HG03103 (cell line): Measurements from ENCODE around the gene PATL2.
"Not testable (repeated sequence)": the region's sequence is repeated elsewhere in the genome, so short reads cannot be mapped to it uniquely, and the experiment has no call there.

Source experiments
- ATAC-seq: cut with Tn5 transposase; IDR thresholded peaks from one replicate; pipeline ENCODE4 v1.9.1; 2021; ENCODE audit warnings: low read depth; ENCODE audit not compliant: unreplicated experiment

The PATL2 gene

DNA sequence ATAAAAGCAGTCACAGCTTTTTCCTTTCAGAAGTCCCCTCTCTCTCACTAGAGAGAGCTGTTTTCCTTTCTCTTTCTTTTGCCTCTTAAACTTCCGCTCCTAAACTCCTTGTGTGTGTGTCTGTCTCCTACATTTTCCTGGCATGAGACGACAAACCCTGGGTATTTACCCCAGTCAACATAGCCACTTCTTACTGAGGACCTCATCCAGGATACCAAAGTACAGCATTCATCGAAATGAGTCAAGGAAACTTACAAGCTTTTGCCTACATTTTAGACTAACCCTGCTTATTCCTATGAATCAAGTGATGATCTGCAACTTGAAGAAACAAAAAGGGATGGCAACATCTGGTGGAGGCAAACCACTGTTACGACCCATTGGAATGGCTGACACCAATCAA lies 16.7 kb downstream of the PATL2 start:
- ATAC-seq, result no peak

GRCh38 chr15:44692659-44693058 lies 18.5 kb downstream of the PATL2 start:
- ATAC-seq, result no peak

DNA sequence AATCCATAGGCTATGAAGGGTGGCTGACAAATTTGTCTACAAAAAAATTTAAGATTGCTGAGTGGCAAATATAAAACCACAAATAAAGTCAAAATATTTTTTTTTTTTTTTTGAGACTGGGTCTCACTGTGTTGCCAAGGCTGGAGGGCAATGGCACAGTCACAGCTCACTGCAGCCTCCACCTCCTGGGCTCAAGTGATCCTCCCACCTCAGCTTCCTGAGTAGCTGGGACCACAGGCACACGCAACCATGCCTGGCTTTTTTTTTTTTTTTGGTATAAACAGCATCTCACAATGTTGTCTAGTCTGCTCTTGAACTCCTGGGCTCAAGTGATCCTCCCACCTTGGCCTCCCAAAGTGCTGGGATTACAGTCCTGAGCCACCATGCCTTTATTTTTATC lies 20.9 kb downstream of the PATL2 start:
- ATAC-seq, result not testable (repeated sequence)

GRCh38 chr15:44689318-44689717 lies 21.8 kb downstream of the PATL2 start:
- not testable (repeated sequence) for ATAC-seq

- not testable (repeated sequence) for ATAC-seq
Measured at GRCh38 chr15:44682809-44683682, 28.1 kb downstream of the PATL2 start.

GRCh38 chr15:44682211-44682610 lies 28.9 kb downstream of the PATL2 start:
- no peak for ATAC-seq

- no peak for ATAC-seq
Measured at GRCh38 chr15:44676676-44677075, 34.4 kb downstream of the PATL2 start.

DNA sequence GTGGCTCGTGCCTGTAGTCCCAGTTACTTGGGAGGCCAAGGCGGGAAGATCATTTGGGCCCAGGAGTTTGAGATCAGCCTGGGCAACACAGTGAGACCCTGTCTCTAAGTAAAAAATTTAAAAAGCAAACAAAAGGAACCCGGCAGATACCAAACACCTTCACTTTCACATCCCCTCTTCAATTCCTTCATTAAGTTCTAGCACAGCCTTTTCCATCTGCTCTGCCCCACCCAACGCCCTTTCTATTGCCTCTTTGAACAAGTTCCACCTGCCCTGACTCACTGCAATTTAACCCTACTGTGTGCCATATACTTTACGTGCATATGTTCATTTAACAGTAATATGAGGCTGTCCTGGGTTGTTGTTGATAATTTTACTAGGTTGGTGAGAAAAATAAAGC lies 35.2 kb downstream of the PATL2 start:
- no peak for ATAC-seq

DNA sequence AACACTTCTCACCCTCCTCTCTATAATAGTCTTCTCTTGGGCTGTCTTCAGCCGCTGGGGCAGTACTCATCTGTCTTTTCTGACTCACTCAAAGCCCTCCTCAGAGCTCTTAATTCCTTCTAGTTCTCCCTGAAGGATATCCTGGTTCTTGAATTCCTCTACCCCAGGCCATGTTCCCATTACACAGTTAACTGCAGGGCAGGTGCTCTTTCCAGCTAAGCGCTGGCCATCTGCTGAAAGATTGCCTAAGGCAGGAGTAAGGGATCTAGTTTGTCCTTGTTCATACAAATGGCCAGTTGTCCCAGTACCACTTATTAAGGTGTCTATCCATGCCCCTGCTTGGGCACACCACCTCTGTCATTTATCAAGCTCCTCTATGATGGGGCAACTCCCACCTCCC lies 37.5 kb downstream of the PATL2 start:
- ATAC-seq, result no peak

DNA sequence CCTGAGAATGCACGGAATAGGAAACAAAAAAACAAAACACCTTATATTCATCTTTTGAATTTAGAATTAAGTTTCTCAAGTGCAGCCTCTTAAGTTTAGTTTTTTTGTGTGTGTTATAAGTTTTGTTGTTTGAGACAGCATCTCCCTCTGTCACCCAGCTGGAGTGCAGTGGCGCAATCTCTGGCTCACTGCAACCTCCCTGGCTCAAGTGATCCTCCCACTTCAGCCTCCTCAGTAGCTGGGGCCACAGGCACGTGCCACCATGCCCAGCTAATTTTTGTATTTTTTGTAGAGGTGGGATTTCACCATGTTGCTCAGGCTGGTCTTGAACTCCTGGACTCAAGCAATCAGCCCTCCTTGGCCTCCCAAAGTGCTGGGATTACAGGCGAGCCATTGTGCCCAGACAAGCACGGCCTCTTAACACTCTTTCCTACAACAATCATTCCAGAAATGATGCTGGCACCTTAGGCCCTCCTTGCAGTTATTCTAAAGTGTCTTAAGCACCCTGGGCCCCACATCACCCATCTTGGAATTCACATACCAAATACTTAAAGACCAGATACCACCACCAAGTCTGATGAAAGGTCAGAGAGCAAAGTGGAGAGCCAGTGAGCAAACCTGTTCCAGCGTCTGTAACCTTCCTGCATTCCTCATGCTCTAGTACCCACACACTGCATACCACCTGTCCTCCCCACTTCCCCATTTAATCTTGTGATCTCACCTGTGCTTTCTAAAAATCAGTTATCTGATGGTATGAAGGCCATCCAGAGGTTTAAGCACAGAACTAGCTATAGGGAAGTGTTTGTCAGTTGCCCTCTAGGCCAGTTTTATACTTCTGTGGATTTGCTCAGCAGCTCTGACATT lies 40.8 kb downstream of the PATL2 start:
- no peak for ATAC-seq

DNA sequence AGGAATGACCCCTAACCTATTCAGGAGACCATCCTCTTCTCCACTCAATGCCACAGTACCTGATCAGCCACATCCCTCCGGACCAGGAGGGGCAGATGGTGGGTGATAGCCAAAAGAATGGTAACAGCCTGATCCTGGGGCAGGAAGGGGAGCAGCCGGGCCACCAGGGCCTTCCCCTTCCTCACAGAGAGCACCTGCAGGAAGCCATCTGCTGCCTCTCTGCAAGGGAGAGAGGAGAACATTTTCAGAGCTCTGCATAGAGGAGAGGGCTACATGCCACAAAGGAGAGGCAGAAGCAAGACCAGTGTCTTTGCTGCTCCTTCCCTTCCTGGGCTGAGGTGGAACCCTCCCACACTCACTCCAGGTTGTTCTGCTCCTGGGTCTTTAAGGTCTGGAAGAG lies 42.2 kb downstream of the PATL2 start:
- no peak for ATAC-seq

DNA sequence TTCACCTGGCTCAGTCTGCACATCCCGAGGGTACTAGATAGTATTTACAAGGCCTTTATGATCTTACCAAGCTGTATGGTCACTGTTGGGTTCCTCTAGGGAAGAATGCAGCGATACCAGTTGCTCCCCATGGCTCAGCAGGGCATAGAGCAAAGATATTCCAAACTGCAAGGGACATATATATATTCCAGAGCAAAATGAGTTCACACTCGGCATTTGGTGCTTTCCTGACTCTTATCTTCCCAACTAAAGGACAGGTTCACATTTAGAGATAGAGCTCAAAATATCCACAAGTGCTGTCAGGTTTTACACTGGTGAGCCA lies 44.1 kb downstream of the PATL2 start:
- no peak for ATAC-seq

GRCh38 chr15:44666210-44667038 lies 44.7 kb downstream of the PATL2 start:
- no peak for ATAC-seq

GRCh38 chr15:44663410-44664308 lies 47.5 kb downstream of the PATL2 start, which contains the start of gene SPG11:
SPG11 (minus strand) TSS chr15:44663662; CDS start chr15:44663647, 15 bp downstream.
- peak; percentile 68 for ATAC-seq

GRCh38 chr15:44662478-44663409 lies 48.4 kb downstream of the PATL2 start:
- peak; percentile 40 for ATAC-seq

DNA sequence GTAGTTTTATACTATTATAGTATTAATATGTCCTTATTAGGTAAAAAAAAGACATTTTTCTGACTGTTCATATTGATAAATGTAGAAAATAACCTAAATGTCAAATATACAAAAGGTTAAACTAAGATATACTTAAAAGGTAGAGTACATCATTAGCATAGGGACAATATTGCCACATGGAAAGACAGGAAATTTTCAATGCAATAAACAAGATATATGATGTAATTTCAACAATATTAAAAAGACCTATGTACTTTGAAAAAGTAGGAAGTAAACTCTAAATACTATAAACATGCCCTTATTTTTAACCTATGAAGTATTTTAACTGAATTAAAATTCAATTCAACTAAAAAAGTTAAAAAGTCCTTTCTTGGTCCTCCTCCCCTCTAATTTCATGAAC lies 49.5 kb downstream of the PATL2 start:
- ATAC-seq, result no peak

- ATAC-seq, result no peak
Measured at GRCh38 chr15:44659056-44659455, 52.1 kb downstream of the PATL2 start.

DNA sequence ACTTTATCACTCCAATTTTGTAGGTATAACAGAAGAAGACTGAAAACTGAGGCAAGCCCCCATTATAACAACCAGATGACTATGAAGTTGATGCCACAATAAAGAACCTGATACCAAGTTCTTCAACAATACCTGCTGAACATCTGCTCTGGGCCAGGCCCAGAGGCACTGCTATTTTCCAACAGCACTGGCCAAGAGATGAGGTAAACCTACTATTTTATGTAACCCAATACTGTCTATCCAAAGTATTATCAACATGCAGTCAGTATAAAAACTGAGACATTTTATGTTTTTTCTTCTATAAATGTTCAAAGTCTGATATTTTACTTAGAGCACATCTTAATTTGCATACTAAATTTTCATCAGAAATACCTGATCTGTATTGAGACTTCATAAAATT lies 53.7 kb downstream of the PATL2 start:
- no peak for ATAC-seq

DNA sequence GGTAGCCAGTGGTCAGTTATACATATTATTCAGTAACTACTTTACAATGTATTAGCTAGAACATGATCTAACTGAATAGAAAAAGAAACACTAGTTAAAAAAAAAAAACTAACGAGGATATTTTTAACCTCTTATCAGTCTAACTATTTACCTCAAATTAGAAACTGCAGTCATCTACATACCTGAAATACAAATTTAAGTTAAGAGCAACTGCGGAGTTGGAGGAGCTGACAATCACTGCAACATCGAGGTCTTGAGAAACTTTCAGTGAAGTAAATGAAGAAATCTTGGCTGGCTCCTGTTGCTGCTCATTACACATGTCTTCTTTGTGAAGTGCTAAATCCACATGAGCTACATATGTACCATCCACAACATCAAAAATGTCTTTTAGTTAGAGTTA lies 54.2 kb downstream of the PATL2 start:
- no peak for ATAC-seq
